HepG2 (cell line): ENCODE data around the gene STRIP1. TPM values are rescaled to one million over a fixed set of nuclear protein-coding genes. Genes with fewer than 3 reads are reported as not detected.

ENCODE experiments used
- ATAC-seq: fragments of 200-7000 bp; cut with Tn5 transposase; 3 replicates; pipeline ENCODE4 v1.9.1; 2020; ENCODE audit warnings: mild to moderate bottlenecking, moderate library complexity
- Bru-seq: library from RNA; stranded (reverse); fragments of 400-500 nt; gene quantifications from one replicate; lab custom pipeline; 2021; lab: Mats Ljungman, UMichigan
- BruChase-seq, 2 experiments: library from RNA; stranded (reverse); fragments of 400-500 nt; gene quantifications; one replicate each; lab custom pipeline; 2021; lab: Mats Ljungman, UMichigan
- BruUV-seq: library from RNA; stranded (reverse); fragments of 400-500 nt; replicated peaks from 2 replicates; lab custom pipeline; 2021; lab: Mats Ljungman, UMichigan
- CTCF ChIA-PET: fragments of 300-600 bp; formaldehyde crosslinking; extraction: SDS; loops from one replicate; lab custom pipeline; 2021; ENCODE audit warnings: low total read pairs, inconsistent platforms, low intra/inter-chr PET ratio; lab: Yijun Ruan, JAX
- POLR2A ChIA-PET: fragments of 350-600 bp; sonication (Branson Sonifier 250); formaldehyde crosslinking; loops from one replicate; lab custom pipeline; 2020; ENCODE audit warnings: antibody characterized with exemption, inconsistent platforms; lab: Yijun Ruan, JAX
- DNase-seq: peaks from one replicate; pipeline ENCODE4 v3.0.0-alpha.2; 2015; ENCODE audit warnings: low spot score
- FAIRE-seq: peaks from 3 replicates; lab custom pipeline; 2011; peaks lifted over from hg19 to GRCh38; lab: Jason Lieb, UNC
- H2AFZ ChIP-seq: one replicate; pipeline ENCODE4 v1.6.1; 2011; ENCODE audit warnings: low read length, inconsistent platforms
- H3K27ac ChIP-seq: fragments of 300-600 bp; 3 replicates; pipeline ENCODE4 v1.8.0; 2011; ENCODE audit warnings: mixed run types, mild to moderate bottlenecking, mixed read lengths, low read length, inconsistent platforms; ENCODE audit not compliant: insufficient read depth; ENCODE audit errors: extremely low read length
- H3K27me3 ChIP-seq, 2 experiments: fragments of 200-600 bp in 1 of 2; 2 replicates in 1 of 2; 3 replicates in 1 of 2; pipeline versions ENCODE4 v1.6.0 to v1.8.0; 2011; ENCODE audit warnings: low read length in 2 of 2, mild to moderate bottlenecking in 2 of 2, moderate library complexity in 2 of 2, inconsistent platforms in 1 of 2; ENCODE audit not compliant: insufficient read depth in 2 of 2, control insufficient read depth in 1 of 2
- H3K36me3 ChIP-seq, 2 experiments: fragments of 200-600 bp in 1 of 2; replicated peaks in 1 of 2; 2 replicates in 1 of 2; 3 replicates in 1 of 2; pipeline versions ENCODE4 v1.5.1 to v1.8.0; 2011; ENCODE audit warnings: low read length in 2 of 2, inconsistent platforms in 1 of 2; ENCODE audit not compliant: insufficient read depth in 2 of 2, control insufficient read depth in 1 of 2
- H3K4me1 ChIP-seq: 2 replicates; pipeline ENCODE4 v1.5.1; 2012; ENCODE audit warnings: low read length, inconsistent platforms; ENCODE audit not compliant: insufficient read depth
- H3K4me2 ChIP-seq: 2 replicates; pipeline ENCODE4 v1.6.0; 2011; ENCODE audit warnings: low read depth, low read length, inconsistent platforms
- H3K4me3 ChIP-seq, 3 experiments: fragments of 200-600 bp in 1 of 3; sonication (generic), shearing (Covaris generic) in 1 of 3; replicated peaks in 1 of 3; 2 replicates each; pipeline ENCODE4 v1.5.1; 2011 to 2016; ENCODE audit warnings: low read length in 3 of 3, inconsistent platforms in 2 of 3, low read depth in 2 of 3, mild to moderate bottlenecking in 2 of 3, control low read depth in 1 of 3, mixed read lengths in 1 of 3; ENCODE audit not compliant: insufficient read depth in 1 of 3
- H3K79me2 ChIP-seq: one replicate; pipeline ENCODE4 v1.6.1; 2011; ENCODE audit warnings: low read length, inconsistent platforms; ENCODE audit not compliant: insufficient read depth
- H3K9ac ChIP-seq: 2 replicates; pipeline ENCODE4 v1.6.0; 2011; ENCODE audit warnings: mild to moderate bottlenecking, low read depth, low read length, inconsistent platforms; ENCODE audit not compliant: insufficient read depth
- H3K9me3 ChIP-seq: 2 replicates; pipeline ENCODE4 v1.5.1; 2012; ENCODE audit warnings: mild to moderate bottlenecking, low read length
- H4K20me1 ChIP-seq: 2 replicates; pipeline ENCODE4 v1.6.0; 2011; ENCODE audit warnings: inconsistent platforms, mild to moderate bottlenecking, low read length, moderate library complexity; ENCODE audit not compliant: insufficient read depth
- DMAP1 ChIP-seq: IDR thresholded peaks from 2 replicates; pipeline ENCODE4 v1.6.1; 2016
- IRF2 ChIP-seq: IDR thresholded peaks from 2 replicates; pipeline ENCODE4 v1.6.1; 2018; ENCODE audit warnings: missing genetic modification reagents, missing compliant biosample characterization
- KLF15 ChIP-seq: sonication (generic); formaldehyde crosslinking; IDR thresholded peaks from 2 replicates; pipeline ENCODE4 v1.8.1; 2023; ENCODE audit warnings: borderline replicate concordance, mild to moderate bottlenecking, inconsistent platforms, missing genetic modification reagents, mixed read lengths
- NFE2 ChIP-seq: sonication (generic); formaldehyde crosslinking; IDR thresholded peaks from 2 replicates; pipeline ENCODE4 v1.4.0; 2020; ENCODE audit warnings: missing genetic modification reagents
- NR2C2 ChIP-seq: sonication (generic); formaldehyde crosslinking; IDR thresholded peaks from 2 replicates; pipeline ENCODE4 v1.4.0; 2020; ENCODE audit warnings: missing genetic modification reagents, mild to moderate bottlenecking, moderate library complexity, borderline replicate concordance
- RFX1 ChIP-seq: fragments of 450-650 bp; IDR thresholded peaks from 2 replicates; pipeline ENCODE4 v1.6.1; 2017
- SMARCC2 ChIP-seq: fragments of 450-650 bp; IDR thresholded peaks from 2 replicates; pipeline ENCODE4 v1.6.1; 2017; ENCODE audit warnings: antibody characterized with exemption, mild to moderate bottlenecking
- TAF1 ChIP-seq: sonication (generic); formaldehyde crosslinking; IDR thresholded peaks from 2 replicates; pipeline ENCODE4 v1.4.0; 2020; ENCODE audit warnings: missing genetic modification reagents
- ZBTB25 ChIP-seq: IDR thresholded peaks from 2 replicates; pipeline ENCODE4 v1.6.1; 2018; ENCODE audit warnings: missing genetic modification reagents
- ZFX ChIP-seq: sonication (generic); formaldehyde crosslinking; IDR thresholded peaks from 2 replicates; pipeline ENCODE4 v1.4.0; 2020; ENCODE audit warnings: mild to moderate bottlenecking, low read depth, missing genetic modification reagents, moderate library complexity
- ZMYM4 ChIP-seq: sonication (generic); formaldehyde crosslinking; IDR thresholded peaks from 2 replicates; pipeline ENCODE4 v1.8.1; 2023; ENCODE audit warnings: mild to moderate bottlenecking, missing genetic modification reagents
- ZNF30 ChIP-seq: sonication (generic); formaldehyde crosslinking; IDR thresholded peaks from 2 replicates; pipeline ENCODE4 v1.5.0; 2020; ENCODE audit warnings: mild to moderate bottlenecking, missing genetic modification reagents
- WGBS: methylation state at CpG from one replicate; pipeline ENCODE4 v1.1.6; 2017; ENCODE audit warnings: low lambda C conversion rate; 5-methylcytosine and 5-hydroxymethylcytosine counted together
- in situ Hi-C: cut with HindIII; loops from 2 replicates; pipeline ENCODE4 v1.10.0; 2017; ENCODE audit warnings: low pct_unique_long_range_greater_than_20kb; ENCODE audit not compliant: extremely low pct_ligation_motif_present
- intact Hi-C: fragments of 100-400 bp; cut with micrococcal nuclease; formaldehyde crosslinking; loops from one replicate; pipeline ENCODE4 v1.10.0; 2022; ENCODE audit not compliant: unreplicated experiment
- long read RNA-seq, 2 experiments: library from RNA in 1 of 2; library from polyadenylated mRNA in 1 of 2; stranded (forward) in 1 of 2; unstranded in 1 of 2; transcript quantifications; one replicate each; pipeline ENCODE4 v2.0.0, GENCODE V29; 2019 to 2022
- polyA minus RNA-seq, 3 experiments: library from RNA; depleted of rRNA, polyadenylated mRNA; stranded (reverse); fragments of >200 nt; gene quantifications; 2 replicates each; pipeline ENCODE4 v1.2.3, GENCODE V29; 2011; ENCODE audit warnings: low replicate concordance in 1 of 3
- polyA plus RNA-seq, 8 experiments: library from polyadenylated mRNA; depleted of rRNA in 3 of 8; stranded (reverse) in 7 of 8; unstranded in 1 of 8; fragments of >200 nt; fragmentation: Illumina TruSeq in 4 of 8; extraction: Trizol in 4 of 8; gene quantifications; 2 replicates each; pipeline versions ENCODE4 v1.2.1 to v1.2.3, GENCODE V29; 2011 to 2016; ENCODE audit warnings: low read depth in 4 of 8, missing spikeins in 1 of 8, mixed read lengths in 1 of 8; ENCODE audit not compliant: insufficient read depth in 1 of 8
- total RNA-seq, 5 experiments: library from RNA; depleted of rRNA; stranded (reverse); fragments of >200 nt; fragmentation: Illumina TruSeq; extraction: Trizol; gene quantifications; 2 replicates each; pipeline ENCODE4 v1.2.3, GENCODE V29; 2016; ENCODE audit warnings: low read depth in 1 of 5
- TF ChIP-seq, protein P1 (sequence below), 2 experiments: fragments of 450-650 bp in 1 of 2; sonication (generic) in 1 of 2; formaldehyde crosslinking; IDR thresholded peaks; 2 replicates each; pipeline versions ENCODE4 v1.5.0 to v1.8.0; 2020 to 2022; ENCODE audit warnings: mild to moderate bottlenecking in 1 of 2, missing genetic modification reagents in 1 of 2

The STRIP1 gene, protein sequence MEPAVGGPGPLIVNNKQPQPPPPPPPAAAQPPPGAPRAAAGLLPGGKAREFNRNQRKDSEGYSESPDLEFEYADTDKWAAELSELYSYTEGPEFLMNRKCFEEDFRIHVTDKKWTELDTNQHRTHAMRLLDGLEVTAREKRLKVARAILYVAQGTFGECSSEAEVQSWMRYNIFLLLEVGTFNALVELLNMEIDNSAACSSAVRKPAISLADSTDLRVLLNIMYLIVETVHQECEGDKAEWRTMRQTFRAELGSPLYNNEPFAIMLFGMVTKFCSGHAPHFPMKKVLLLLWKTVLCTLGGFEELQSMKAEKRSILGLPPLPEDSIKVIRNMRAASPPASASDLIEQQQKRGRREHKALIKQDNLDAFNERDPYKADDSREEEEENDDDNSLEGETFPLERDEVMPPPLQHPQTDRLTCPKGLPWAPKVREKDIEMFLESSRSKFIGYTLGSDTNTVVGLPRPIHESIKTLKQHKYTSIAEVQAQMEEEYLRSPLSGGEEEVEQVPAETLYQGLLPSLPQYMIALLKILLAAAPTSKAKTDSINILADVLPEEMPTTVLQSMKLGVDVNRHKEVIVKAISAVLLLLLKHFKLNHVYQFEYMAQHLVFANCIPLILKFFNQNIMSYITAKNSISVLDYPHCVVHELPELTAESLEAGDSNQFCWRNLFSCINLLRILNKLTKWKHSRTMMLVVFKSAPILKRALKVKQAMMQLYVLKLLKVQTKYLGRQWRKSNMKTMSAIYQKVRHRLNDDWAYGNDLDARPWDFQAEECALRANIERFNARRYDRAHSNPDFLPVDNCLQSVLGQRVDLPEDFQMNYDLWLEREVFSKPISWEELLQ
- total RNA-seq (2016; rRNA removed; fragmentation: Illumina TruSeq; extraction: Trizol): 16.3 and 27.9 TPM in 2 replicates
- 6.2 and 7.1 TPM in 2 replicates for total RNA-seq (2016; cell fraction: cytosol; rRNA removed; fragmentation: Illumina TruSeq; extraction: Trizol; ENCODE audit: low read depth)
- 14.0 and 27.8 TPM in 2 replicates for total RNA-seq (2016; cell fraction: insoluble cytoplasmic fraction; rRNA removed; fragmentation: Illumina TruSeq; extraction: Trizol)
- total RNA-seq (2016; cell fraction: membrane; rRNA removed; fragmentation: Illumina TruSeq; extraction: Trizol): 10.0 and 13.7 TPM in 2 replicates
- total RNA-seq (2016; cell fraction: nucleus; rRNA removed; fragmentation: Illumina TruSeq; extraction: Trizol): 37.6 and 44.2 TPM in 2 replicates
- polyA plus RNA-seq (2011; rRNA removed): 20.9 and 26.3 TPM in 2 replicates
- polyA plus RNA-seq (2011; cell fraction: cytosol; rRNA removed): 15.1 and 16.2 TPM in 2 replicates
- polyA plus RNA-seq (2011; cell fraction: nucleus; rRNA removed): 91.2 and 91.4 TPM in 2 replicates
- polyA plus RNA-seq (2012): 16.7 and 21.2 TPM in 2 replicates
- 1.0 and 1.3 TPM in 2 replicates for polyA plus RNA-seq (2016; cell fraction: cytosol; fragmentation: Illumina TruSeq; extraction: Trizol; ENCODE audit: low read depth)
- polyA plus RNA-seq (2016; cell fraction: insoluble cytoplasmic fraction; fragmentation: Illumina TruSeq; extraction: Trizol; ENCODE audit: low read depth): 10.0 and 11.4 TPM in 2 replicates
- polyA plus RNA-seq (2016; cell fraction: membrane; fragmentation: Illumina TruSeq; extraction: Trizol; ENCODE audit: low read depth): 2.5 and 2.7 TPM in 2 replicates
- 50.1 TPM in 2 replicates for polyA plus RNA-seq (2016; cell fraction: nucleus; fragmentation: Illumina TruSeq; extraction: Trizol; ENCODE audit: insufficient read depth, low read depth)
- 42.0 and 70.7 TPM in 2 replicates for polyA minus RNA-seq (2011; rRNA and poly(A)+ RNA removed; ENCODE audit: low replicate concordance)
- polyA minus RNA-seq (2011; cell fraction: cytosol; rRNA and poly(A)+ RNA removed): 12.7 and 13.3 TPM in 2 replicates
- polyA minus RNA-seq (2011; cell fraction: nucleus; rRNA and poly(A)+ RNA removed): 70.0 and 73.5 TPM in 2 replicates
- percentile 79 among the genes with signal in this experiment for Bru-seq, nascent RNA
- percentile 90 among the genes with signal in this experiment for BruChase-seq, experiment 1, labeled RNA remaining after a 6-hour chase
- percentile 90 among the genes with signal in this experiment for BruChase-seq, experiment 2, labeled RNA remaining after a 2-hour chase
- long read RNA-seq, experiment 1, transcript STRIP1-201 (21 exons, 3,265 nt): major isoform, 10 of 19 reads
- long read RNA-seq, experiment 1, partial matches to known transcripts: 5 of 19 reads
- long read RNA-seq, experiment 1, other reads (novel, unspliced or antisense): 4 of 19 reads
- long read RNA-seq, experiment 2, transcript STRIP1-201 (21 exons, 3,265 nt): major isoform, 14 of 34 reads
- long read RNA-seq, experiment 2, partial matches to known transcripts: 15 of 34 reads
- long read RNA-seq, experiment 2, other reads (novel, unspliced or antisense): 5 of 34 reads

- H3K4me2 ChIP-seq: peak within 1 kb of the TSS; percentile 94
- 2% methylated on average over 12 of the region's 66 CpGs for WGBS
- peak within 1 kb of the TSS; percentile 95 for H2AFZ ChIP-seq
- peak within 1 kb of the TSS; percentile 84 for H3K27ac ChIP-seq
- DNase-seq (peak; percentile 95), ATAC-seq (peak; percentile 92), FAIRE-seq (peak; percentile 73)
- in situ Hi-C loops: no loop called here
- peaks cover 38% of the 10 kb centered on the region for H3K4me1 ChIP-seq
- H3K9ac ChIP-seq: peak within 1 kb of the TSS; percentile 96
- peaks cover 4% of the 10 kb centered on the region; the same call in 1 of the 2 replicates for H4K20me1 ChIP-seq
- CTCF ChIA-PET: no interaction called here
- H3K4me3 ChIP-seq: peak within 1 kb of the TSS; percentile 92 to 98 (median 97)
- no peaks in the 10 kb centered on the region for H3K9me3 ChIP-seq
- intact Hi-C loops: no loop called here
- H3K27me3 ChIP-seq: no peaks in the 10 kb centered on the region
- peaks cover 9 to 17% of the 10 kb centered on the region in 2 experiments; a peak in 4 of 5 replicates for H3K36me3 ChIP-seq
- H3K79me2 ChIP-seq: peaks cover 25% of the 10 kb centered on the region
- TSS peak; percentile 76 for BruUV-seq
- POLR2A ChIA-PET: interaction anchor here (0.8 to 1.9 kb wide), 13 partner anchors 9 to 486 kb away, joined by 3 to 18 read pairs (median 3); partner anchors contain the start of genes AHCYL1, GNAI3, GSTM4 and RBM15
- TF ChIP-seq IRF2 (CRISPR knock-in tag) (peak; percentile 100), RFX1 (no peak), NR2C2 (CRISPR knock-in tag) (peak; percentile 45; the same call in 1 of the 2 replicates), ZMYM4 (CRISPR knock-in tag) (peak; percentile 81), DMAP1 (CRISPR knock-in tag) (no peak), KLF15 (CRISPR knock-in tag) (no peak), ZFX (CRISPR knock-in tag) (peak; percentile 86), SMARCC2 (no peak), ZBTB25 (CRISPR knock-in tag) (no peak), NFE2 (no peak), TAF1 (CRISPR knock-in tag) (peak; percentile 73), ZNF30 (CRISPR knock-in tag) (no peak)
- TF ChIP-seq, protein P1, sequence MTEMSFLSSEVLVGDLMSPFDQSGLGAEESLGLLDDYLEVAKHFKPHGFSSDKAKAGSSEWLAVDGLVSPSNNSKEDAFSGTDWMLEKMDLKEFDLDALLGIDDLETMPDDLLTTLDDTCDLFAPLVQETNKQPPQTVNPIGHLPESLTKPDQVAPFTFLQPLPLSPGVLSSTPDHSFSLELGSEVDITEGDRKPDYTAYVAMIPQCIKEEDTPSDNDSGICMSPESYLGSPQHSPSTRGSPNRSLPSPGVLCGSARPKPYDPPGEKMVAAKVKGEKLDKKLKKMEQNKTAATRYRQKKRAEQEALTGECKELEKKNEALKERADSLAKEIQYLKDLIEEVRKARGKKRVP (CRISPR knock-in tag; IDR thresholded peaks at IDR 0.05): peak in 1 of 2 experiments; percentile 74; a peak in 2 of 4 replicates
Measured at GRCh38 chr1:110034451-110035235, at the start of gene STRIP1. Gene STRIP1 (plus strand): TSS chr1:110034624. CDS start chr1:110034638, 14 bp downstream.
